MCF 10A (cell line): ENCODE results near the gene AMFR. TPM values are rescaled to one million over a fixed set of nuclear protein-coding genes. Genes with fewer than 3 reads are reported as not detected.

Source experiments
- BruUV-seq: library from RNA; stranded (reverse); fragments of 400-500 nt; replicated peaks from 2 replicates; lab custom pipeline; 2021; lab: Mats Ljungman, UMichigan
- CTCF ChIA-PET: fragments of 300-600 bp; sonication (Branson Sonifier 250); formaldehyde crosslinking; extraction: SDS; loops from one replicate; lab custom pipeline; 2021; ENCODE audit warnings: antibody characterized with exemption, inconsistent platforms; lab: Yijun Ruan, JAX
- POLR2A ChIA-PET: fragments of 300-600, 350-650 bp; sonication (Branson Sonifier 250); formaldehyde crosslinking; extraction: SDS; loops from one replicate; lab custom pipeline; 2020; ENCODE audit warnings: antibody characterized with exemption, inconsistent platforms; lab: Yijun Ruan, JAX
- DNase-seq: peaks from one replicate; pipeline ENCODE4 v3.0.0-alpha.2; 2018; ENCODE audit not compliant: unreplicated experiment
- H3K27ac Mint-ChIP-seq: one replicate; pipeline ENCODE4 v1.8.0; 2022; ENCODE audit warnings: mild to moderate bottlenecking, low read depth, mixed read lengths; ENCODE audit not compliant: unreplicated experiment
- H3K27me3 Mint-ChIP-seq: one replicate; pipeline ENCODE4 v1.8.0; 2022; ENCODE audit warnings: mixed read lengths; ENCODE audit not compliant: insufficient read depth, unreplicated experiment
- H3K36me3 Mint-ChIP-seq: one replicate; pipeline ENCODE4 v1.8.0; 2022; ENCODE audit warnings: mild to moderate bottlenecking, moderate library complexity, mixed read lengths; ENCODE audit not compliant: insufficient read depth, unreplicated experiment
- H3K4me1 Mint-ChIP-seq: one replicate; pipeline ENCODE4 v1.8.0; 2022; ENCODE audit warnings: mixed read lengths; ENCODE audit not compliant: insufficient read depth, unreplicated experiment
- H3K4me3 Mint-ChIP-seq: one replicate; pipeline ENCODE4 v1.8.0; 2022; ENCODE audit warnings: mild to moderate bottlenecking, moderate library complexity, mixed read lengths; ENCODE audit not compliant: unreplicated experiment
- H3K9me3 Mint-ChIP-seq: one replicate; pipeline ENCODE4 v1.8.0; 2022; ENCODE audit warnings: mixed read lengths; ENCODE audit not compliant: unreplicated experiment
- CTCF ChIP-seq: fragments of 200-600 bp; IDR thresholded peaks from one replicate; pipeline ENCODE4 v1.8.0; 2022; ENCODE audit warnings: antibody characterized with exemption, mild to moderate bottlenecking; ENCODE audit not compliant: unreplicated experiment
- intact Hi-C: fragments of 100-400 bp; cut with micrococcal nuclease; formaldehyde crosslinking; loops from 2 replicates; pipeline ENCODE4 v1.14.1; 2022
- total RNA-seq: library from RNA; stranded (reverse); gene quantifications from 2 replicates; pipeline ENCODE4 v1.2.3, GENCODE V29; 2022

The AMFR gene
- total RNA-seq, 1 experiment from 2014 or later: 97.2 TPM

- intact Hi-C loops: loop anchor here (10.0 kb wide), 1 partner anchor 87 kb away; no protein-coding TSS in a partner anchor
Measured at GRCh38 chr16:56421313-56421712, 4.0 kb downstream of the AMFR start.

GRCh38 chr16:56420613-56421012 lies 4.7 kb downstream of the AMFR start:
- BruUV-seq: no TSS peak
- ChIA-PET CTCF (no interaction called here), POLR2A (interaction anchor here (0.6 to 1.7 kb wide), 3 partner anchors 11 to 31 kb away, joined by 3 to 6 read pairs (median 3); partner anchors contain the start of genes NUDT21 and OGFOD1)
- DNase-seq: no peak
- Mint-ChIP-seq H3K27me3 (no peaks in the 10 kb centered on the region), H3K9me3 (no peaks in the 10 kb centered on the region), H3K4me3 (no peak overlapping the region), H3K36me3 (peaks cover 7% of the 10 kb centered on the region), H3K27ac (no peak overlapping the region), H3K4me1 (peaks cover 31% of the 10 kb centered on the region)
- TF ChIP-seq CTCF: no peak
- intact Hi-C loops: loop anchor here (10.0 kb wide), 1 partner anchor 86 kb away; no protein-coding TSS in a partner anchor

More at GRCh38 chr16:56421313-56421712, 4.0 kb downstream of the AMFR start:
- H3K27me3 Mint-ChIP-seq: no peaks in the 10 kb centered on the region
- DNase-seq: no peak
- no peaks in the 10 kb centered on the region for H3K9me3 Mint-ChIP-seq
- POLR2A ChIA-PET: interaction anchor here (1.7 kb wide), 1 partner anchor 12 kb away, joined by 6 read pairs; no protein-coding TSS in a partner anchor
- no peak overlapping the region for H3K4me3 Mint-ChIP-seq
- peaks cover 36% of the 10 kb centered on the region for H3K4me1 Mint-ChIP-seq
- TF ChIP-seq CTCF: no peak
- H3K27ac Mint-ChIP-seq: no peak overlapping the region
- H3K36me3 Mint-ChIP-seq: peaks cover 9% of the 10 kb centered on the region
- no TSS peak for BruUV-seq
- CTCF ChIA-PET: no interaction called here

GRCh38 chr16:56419740-56420548 lies 5.4 kb downstream of the AMFR start:
- no TSS peak for BruUV-seq
- no peak overlapping the region for H3K4me3 Mint-ChIP-seq
- H3K36me3 Mint-ChIP-seq: peaks cover 7% of the 10 kb centered on the region
- ChIA-PET CTCF (interaction anchor here (0.7 kb wide), 2 partner anchors 112 to 952 kb away, joined by 3 read pairs; no protein-coding TSS in a partner anchor), POLR2A (interaction anchor here (0.7 to 1.7 kb wide), 3 partner anchors 11 to 265 kb away, joined by 3 to 6 read pairs (median 3); no protein-coding TSS in a partner anchor)
- H3K4me1 Mint-ChIP-seq: peaks cover 31% of the 10 kb centered on the region
- H3K27me3 Mint-ChIP-seq: no peaks in the 10 kb centered on the region
- H3K9me3 Mint-ChIP-seq: no peaks in the 10 kb centered on the region
- no peak overlapping the region for H3K27ac Mint-ChIP-seq
- no peak for TF ChIP-seq CTCF
- DNase-seq: no peak
- intact Hi-C loops: loop anchor here (10.0 kb wide), 1 partner anchor 85 kb away; no protein-coding TSS in a partner anchor

- ChIA-PET POLR2A (interaction anchor here (0.6 to 1.0 kb wide), 2 partner anchors 34 to 81 kb away, joined by 3 to 5 read pairs; partner anchors contain the start of genes NUDT21 and OGFOD1), CTCF (interaction anchor here (0.6 kb wide), 1 partner anchor 36 kb away, joined by 4 read pairs; no protein-coding TSS in a partner anchor)
- TF ChIP-seq CTCF: no peak
- peaks cover 20% of the 10 kb centered on the region for H3K4me1 Mint-ChIP-seq
- no peak overlapping the region for H3K27ac Mint-ChIP-seq
- peaks cover 15% of the 10 kb centered on the region for H3K36me3 Mint-ChIP-seq
- no peaks in the 10 kb centered on the region for H3K9me3 Mint-ChIP-seq
- H3K27me3 Mint-ChIP-seq: no peaks in the 10 kb centered on the region
- intact Hi-C loops: no loop called here
- no peak overlapping the region for H3K4me3 Mint-ChIP-seq
- no peak for DNase-seq
- BruUV-seq: no TSS peak
Measured at GRCh38 chr16:56417138-56417537, 8.2 kb downstream of the AMFR start.
